ENCODE measurements around the gene SPATA20. TPM values are rescaled to one million over a fixed set of nuclear protein-coding genes. Genes with fewer than 3 reads are reported as not detected.
A peak's percentile ranks its signal among the peaks of the same experiment; 100 is the strongest.

Gene SPATA20
- total and polyA plus RNA-seq, 7 donors = 4.8 to 25.8 (median 16.7) TPM

- peaks cover 14% of the 10 kb centered on the region for H3K4me1 ChIP-seq
- H3K4me3 ChIP-seq = no peak overlapping the region
- no peaks in the 10 kb centered on the region for H3K36me3 ChIP-seq (ENCODE audit: insufficient read depth in 1 of 2, low read depth in 1 of 2)
- intact Hi-C loops (cut with DNase I) = no loop called here
- no peaks in the 10 kb centered on the region for H3K9me3 ChIP-seq
- H3K27me3 ChIP-seq (ENCODE audit: insufficient read depth in 3 of 3, low read length in 2 of 3) = peaks cover 0 to 30% (median 2%) of the 10 kb centered on the region in 3 donors
- peak; percentile 35 to 61 (median 48) for ATAC-seq
- no peak for TF ChIP-seq CTCF (IDR thresholded peaks at IDR 0.05)
- WGBS, 3 donors = 0 to 6% (median 3%) methylated on average over 15 to 17 of the region's 17 CpGs
- H3K27ac ChIP-seq = no peak overlapping the region
- DNase-seq = peak in 1 of 2 donors; percentile 56
These were observed 13.2 kb upstream of the SPATA20 start for GRCh38 chr17:50533720-50534148.

GRCh38 chr17:50534222-50534978 lies 12.6 kb upstream of the SPATA20 start:
- TF ChIP-seq CTCF (IDR thresholded peaks at IDR 0.05) = no peak
- Histone ChIP-seq H3K4me1 (peaks cover 14% of the 10 kb centered on the region), H3K27me3 (ENCODE audit: insufficient read depth in 3 of 3, low read length in 2 of 3) (peaks cover 0 to 30% (median 2%) of the 10 kb centered on the region in 3 donors), H3K36me3 (ENCODE audit: insufficient read depth in 1 of 2, low read depth in 1 of 2) (no peaks in the 10 kb centered on the region), H3K9me3 (no peaks in the 10 kb centered on the region), H3K27ac (no peak overlapping the region), H3K4me3 (no peak overlapping the region)
- intact Hi-C loops (cut with DNase I) = no loop called here
- ATAC-seq (peak in 2 of 4 donors; percentile 40 to 47), DNase-seq (no peak)
- WGBS, 3 donors = 61 to 73% (median 71%) methylated on average over 24 of the region's 24 CpGs

- ATAC-seq (no peak), DNase-seq (no peak)
- Histone ChIP-seq H3K4me1 (peaks cover 14% of the 10 kb centered on the region), H3K9me3 (no peaks in the 10 kb centered on the region), H3K4me3 (no peak overlapping the region), H3K27me3 (ENCODE audit: insufficient read depth in 3 of 3, low read length in 2 of 3) (peaks cover 0 to 30% (median 2%) of the 10 kb centered on the region in 3 donors), H3K36me3 (ENCODE audit: insufficient read depth in 1 of 2, low read depth in 1 of 2) (no peaks in the 10 kb centered on the region), H3K27ac (no peak overlapping the region)
- WGBS, 3 donors = 90 to 97% (median 96%) methylated on average over 2 of the region's 2 CpGs
- TF ChIP-seq CTCF (IDR thresholded peaks at IDR 0.05) = no peak
- intact Hi-C loops (cut with DNase I) = no loop called here
These were observed 12.0 kb upstream of the SPATA20 start for GRCh38 chr17:50534979-50535326.

GRCh38 chr17:50535407-50535806 lies 11.6 kb upstream of the SPATA20 start:
- Histone ChIP-seq H3K4me1 (peaks cover 14% of the 10 kb centered on the region), H3K9me3 (no peaks in the 10 kb centered on the region), H3K27ac (no peak overlapping the region), H3K4me3 (no peak overlapping the region), H3K27me3 (ENCODE audit: insufficient read depth in 3 of 3, low read length in 2 of 3) (peaks cover 0 to 30% (median 2%) of the 10 kb centered on the region in 3 donors), H3K36me3 (ENCODE audit: insufficient read depth in 1 of 2, low read depth in 1 of 2) (no peaks in the 10 kb centered on the region)
- intact Hi-C loops (cut with DNase I) = no loop called here
- DNase-seq (no peak), ATAC-seq (no peak)
- no peak for TF ChIP-seq CTCF (IDR thresholded peaks at IDR 0.05)
- WGBS, 3 donors = 87 to 89% (median 88%) methylated on average over 7 of the region's 7 CpGs

Data from psoas muscle (tissue), 8 donors.